Loucy (cell line): Measurements from ENCODE around the gene CD2AP.

Source experiments
- H2AFZ ChIP-seq: fragments of 200-600 bp; sonication (generic); 2 replicates; pipeline ENCODE4 v1.6.0; 2016; ENCODE audit warnings: antibody characterized with exemption, mild to moderate bottlenecking, low read length, moderate library complexity
- H3F3A ChIP-seq: fragments of 200-600 bp; 2 replicates; pipeline ENCODE4 v1.6.0; 2016; ENCODE audit warnings: antibody characterized with exemption, low read depth, mild to moderate bottlenecking
- H3K27me3 ChIP-seq: fragments of 200-600 bp; sonication (generic); 2 replicates; pipeline ENCODE4 v1.6.1; 2014; ENCODE audit warnings: low read length, mild to moderate bottlenecking; ENCODE audit not compliant: insufficient read depth, poor library complexity, severe bottlenecking
- H3K36me3 ChIP-seq: fragments of 200-600 bp; sonication (generic); 2 replicates; pipeline ENCODE4 v1.6.1; 2016; ENCODE audit warnings: low read length; ENCODE audit not compliant: insufficient read depth
- H3K4me1 ChIP-seq: fragments of 200-600 bp; sonication (generic); 2 replicates; pipeline ENCODE4 v1.5.1; 2014; ENCODE audit warnings: low read length, mild to moderate bottlenecking; ENCODE audit not compliant: insufficient read depth, poor library complexity, severe bottlenecking
- H3K4me2 ChIP-seq: fragments of 200-600 bp; sonication (generic); 2 replicates; pipeline ENCODE4 v1.6.0; 2014; ENCODE audit warnings: antibody characterized with exemption, low read length, low read depth, mild to moderate bottlenecking; ENCODE audit not compliant: poor library complexity, severe bottlenecking
- H3K4me3 ChIP-seq: fragments of 200-600 bp; sonication (generic); 2 replicates; pipeline ENCODE4 v1.5.1; 2014; ENCODE audit warnings: low read length, mild to moderate bottlenecking, mixed read lengths; ENCODE audit not compliant: poor library complexity, severe bottlenecking
- H3K79me2 ChIP-seq: fragments of 200-600 bp; sonication (generic); 2 replicates; pipeline ENCODE4 v1.6.1; 2014; ENCODE audit warnings: low read length; ENCODE audit not compliant: insufficient read depth
- H3K9ac ChIP-seq: fragments of 200-600 bp; sonication (generic); 2 replicates; pipeline ENCODE4 v1.6.0; 2014; ENCODE audit warnings: mild to moderate bottlenecking, low read depth, low read length, moderate library complexity; ENCODE audit not compliant: poor library complexity, severe bottlenecking
- H3K9me2 ChIP-seq: fragments of 200-600 bp; sonication (generic); replicated peaks from 2 replicates; pipeline ENCODE4 v1.6.1; 2016; ENCODE audit warnings: low read depth, low read length, mixed read lengths
- H3K9me3 ChIP-seq: fragments of 200-600 bp; sonication (generic); 2 replicates; pipeline ENCODE4 v1.6.1; 2014; ENCODE audit warnings: mild to moderate bottlenecking, antibody characterized with exemption, low read length, low read depth; ENCODE audit not compliant: insufficient read depth
- H4K20me1 ChIP-seq: fragments of 200-600 bp; sonication (generic); 2 replicates; pipeline ENCODE4 v1.6.0; 2014; ENCODE audit warnings: antibody characterized with exemption, low read length, mild to moderate bottlenecking; ENCODE audit not compliant: insufficient read depth, poor library complexity, severe bottlenecking
- EZH2phosphoT487 ChIP-seq: fragments of 200-600 bp; IDR thresholded peaks from 2 replicates; pipeline ENCODE4 v1.6.1; 2018; ENCODE audit warnings: antibody characterized with exemption, mild to moderate bottlenecking, moderate library complexity, borderline replicate concordance
- TF ChIP-seq, protein P1 (sequence below): fragments of 200-600 bp; sonication (generic); conservative IDR thresholded peaks from 2 replicates; pipeline ENCODE4 v1.5.1; 2014; ENCODE audit warnings: mild to moderate bottlenecking, antibody characterized with exemption, low read length

Gene CD2AP

DNA sequence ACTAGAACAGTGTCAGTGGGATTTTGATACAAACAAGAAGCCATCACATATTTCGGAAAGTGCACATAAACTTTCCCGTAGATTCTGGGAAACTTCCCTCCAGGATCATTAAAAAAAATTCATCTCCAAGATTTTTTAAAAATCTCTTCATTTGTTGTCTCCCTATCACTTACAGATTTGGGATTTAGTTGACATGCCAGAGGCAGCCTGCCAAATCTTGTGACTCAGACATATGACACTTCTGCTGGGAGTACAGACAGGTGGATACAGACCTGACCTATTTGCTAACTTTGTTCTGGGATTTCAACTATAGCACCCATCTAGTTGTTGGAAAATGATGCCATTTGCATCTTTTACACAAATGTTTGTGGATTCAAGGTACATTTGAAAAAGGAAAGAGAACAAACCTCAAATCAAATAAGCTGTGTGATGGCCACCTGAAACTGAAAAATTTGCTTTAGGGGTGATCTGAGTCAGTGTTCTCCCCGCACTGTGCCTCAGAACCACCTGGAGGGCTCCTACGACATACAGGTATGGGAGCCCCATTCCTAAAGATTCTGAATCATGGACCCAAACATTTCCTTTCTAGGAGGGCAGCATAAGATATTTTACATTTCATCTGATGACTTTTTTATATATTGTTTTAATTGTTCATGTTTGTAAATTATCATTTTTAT lies 21.9 kb upstream of the CD2AP start:
- no peak for TF ChIP-seq EZH2phosphoT487
- TF ChIP-seq, protein P1, sequence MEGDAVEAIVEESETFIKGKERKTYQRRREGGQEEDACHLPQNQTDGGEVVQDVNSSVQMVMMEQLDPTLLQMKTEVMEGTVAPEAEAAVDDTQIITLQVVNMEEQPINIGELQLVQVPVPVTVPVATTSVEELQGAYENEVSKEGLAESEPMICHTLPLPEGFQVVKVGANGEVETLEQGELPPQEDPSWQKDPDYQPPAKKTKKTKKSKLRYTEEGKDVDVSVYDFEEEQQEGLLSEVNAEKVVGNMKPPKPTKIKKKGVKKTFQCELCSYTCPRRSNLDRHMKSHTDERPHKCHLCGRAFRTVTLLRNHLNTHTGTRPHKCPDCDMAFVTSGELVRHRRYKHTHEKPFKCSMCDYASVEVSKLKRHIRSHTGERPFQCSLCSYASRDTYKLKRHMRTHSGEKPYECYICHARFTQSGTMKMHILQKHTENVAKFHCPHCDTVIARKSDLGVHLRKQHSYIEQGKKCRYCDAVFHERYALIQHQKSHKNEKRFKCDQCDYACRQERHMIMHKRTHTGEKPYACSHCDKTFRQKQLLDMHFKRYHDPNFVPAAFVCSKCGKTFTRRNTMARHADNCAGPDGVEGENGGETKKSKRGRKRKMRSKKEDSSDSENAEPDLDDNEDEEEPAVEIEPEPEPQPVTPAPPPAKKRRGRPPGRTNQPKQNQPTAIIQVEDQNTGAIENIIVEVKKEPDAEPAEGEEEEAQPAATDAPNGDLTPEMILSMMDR, result no peak
- Histone ChIP-seq H2AFZ (no peak overlapping the region), H4K20me1 (no peaks in the 10 kb centered on the region), H3K9me3 (no peaks in the 10 kb centered on the region), H3K4me1 (no peaks in the 10 kb centered on the region), H3K4me2 (no peak overlapping the region), H3K9me2 (no peaks in the 10 kb centered on the region), H3F3A (no peaks in the 10 kb centered on the region), H3K9ac (no peak overlapping the region), H3K27me3 (no peaks in the 10 kb centered on the region), H3K36me3 (no peaks in the 10 kb centered on the region), H3K79me2 (no peaks in the 10 kb centered on the region), H3K4me3 (no peak overlapping the region)

DNA sequence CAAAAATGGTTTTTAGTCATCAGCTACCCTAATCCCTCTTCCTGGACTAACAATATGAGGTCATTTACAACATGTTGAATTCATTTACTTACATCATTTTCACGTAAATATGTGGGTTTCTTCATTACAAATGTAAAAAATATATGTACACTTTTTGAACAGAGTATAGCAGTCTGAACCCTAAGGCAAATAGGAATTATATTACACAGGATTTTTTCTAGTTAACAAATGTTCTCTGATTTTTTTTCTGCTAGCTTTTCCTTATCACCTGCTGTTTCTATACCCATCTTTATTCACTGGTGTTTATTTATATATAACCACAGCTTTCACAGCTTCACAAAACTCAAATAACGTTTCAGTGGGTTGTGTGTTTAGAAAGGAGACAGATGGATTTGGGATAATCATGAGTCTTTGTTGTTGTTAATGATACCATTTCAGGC lies 21.0 kb upstream of the CD2AP start:
- no peak for TF ChIP-seq EZH2phosphoT487
- TF ChIP-seq, protein P1, result no peak
- Histone ChIP-seq H3K36me3 (no peaks in the 10 kb centered on the region), H3F3A (no peaks in the 10 kb centered on the region), H3K79me2 (no peaks in the 10 kb centered on the region), H3K4me1 (no peaks in the 10 kb centered on the region), H4K20me1 (no peaks in the 10 kb centered on the region), H3K27me3 (no peaks in the 10 kb centered on the region), H3K9me2 (no peaks in the 10 kb centered on the region), H3K4me3 (no peak overlapping the region), H3K4me2 (no peak overlapping the region), H2AFZ (no peak overlapping the region), H3K9me3 (no peaks in the 10 kb centered on the region), H3K9ac (no peak overlapping the region)

DNA sequence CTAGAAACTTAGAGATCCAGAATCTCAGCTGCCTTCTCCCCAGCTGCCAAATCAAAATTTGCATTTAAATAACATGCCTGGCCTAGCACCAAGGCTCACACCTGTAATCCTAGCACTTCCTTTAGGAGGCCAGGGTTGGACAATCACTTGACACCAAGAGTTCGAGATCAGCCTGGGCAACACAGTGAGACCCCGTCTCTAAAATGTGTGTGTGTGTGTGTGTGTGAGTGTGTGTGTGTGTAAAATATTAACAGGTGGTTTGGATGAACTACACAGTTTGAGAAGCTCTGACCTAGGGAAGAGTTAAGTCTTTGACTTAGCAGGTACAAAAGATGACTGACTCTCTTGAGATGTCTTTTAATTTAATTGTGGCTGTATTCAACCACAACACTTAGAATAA lies 20.2 kb upstream of the CD2AP start:
- H3K27me3 ChIP-seq, result no peaks in the 10 kb centered on the region
- no peaks in the 10 kb centered on the region for H3F3A ChIP-seq
- H3K9ac ChIP-seq, result no peak overlapping the region
- H3K79me2 ChIP-seq, result no peaks in the 10 kb centered on the region
- no peaks in the 10 kb centered on the region for H3K9me3 ChIP-seq
- no peak overlapping the region for H3K4me2 ChIP-seq
- TF ChIP-seq, protein P1, result no peak
- no peak for TF ChIP-seq EZH2phosphoT487
- H3K36me3 ChIP-seq, result no peaks in the 10 kb centered on the region
- H4K20me1 ChIP-seq, result no peaks in the 10 kb centered on the region
- no peaks in the 10 kb centered on the region for H3K4me1 ChIP-seq
- no peak overlapping the region for H2AFZ ChIP-seq
- H3K4me3 ChIP-seq, result no peak overlapping the region
- H3K9me2 ChIP-seq, result no peaks in the 10 kb centered on the region
